GM19455 (cell line): ENCODE results near the gene PIGC.

Experiments
- ATAC-seq: cut with Tn5 transposase; IDR thresholded peaks from one replicate; pipeline ENCODE4 v1.9.1; 2021; ENCODE audit not compliant: unreplicated experiment

The PIGC gene

GRCh38 chr1:172431721-172432192 is 12.1 kb downstream of the PIGC start:
- ATAC-seq: no peak

- no peak for ATAC-seq
Measured at GRCh38 chr1:172431204-172431603, 12.7 kb downstream of the PIGC start.

GRCh38 chr1:172430128-172430454 is 13.8 kb downstream of the PIGC start:
- no peak for ATAC-seq

GRCh38 chr1:172429331-172430127 is 14.3 kb downstream of the PIGC start:
- no peak for ATAC-seq

- no peak for ATAC-seq
Measured at GRCh38 chr1:172427191-172427590, 16.7 kb downstream of the PIGC start.

- ATAC-seq: no peak
Measured at GRCh38 chr1:172425339-172425738, 18.5 kb downstream of the PIGC start.

- ATAC-seq: no peak
Measured at GRCh38 chr1:172423336-172423735, 20.5 kb downstream of the PIGC start.

- ATAC-seq: no peak
Measured at GRCh38 chr1:172421974-172422604, 21.8 kb downstream of the PIGC start.

- ATAC-seq: no peak
Measured at GRCh38 chr1:172420385-172420784, 23.5 kb downstream of the PIGC start, which contains the start of gene C1orf105. TSS of gene C1orf105 (plus strand) at chr1:172420685. CDS start at chr1:172420886, 201 bp downstream.

- ATAC-seq: no peak
Measured at GRCh38 chr1:172417557-172417956, 26.3 kb downstream of the PIGC start.

- no peak for ATAC-seq
Measured at GRCh38 chr1:172416496-172417035, 27.3 kb downstream of the PIGC start.

GRCh38 chr1:172414331-172414730 is 29.5 kb downstream of the PIGC start:
- no peak for ATAC-seq

GRCh38 chr1:172411791-172412338 is 32.0 kb downstream of the PIGC start:
- ATAC-seq: no peak

GRCh38 chr1:172410027-172410426 is 33.8 kb downstream of the PIGC start:
- ATAC-seq: no peak

GRCh38 chr1:172408958-172409357 is 34.9 kb downstream of the PIGC start:
- no peak for ATAC-seq

GRCh38 chr1:172406968-172407367 is 36.9 kb downstream of the PIGC start:
- ATAC-seq: no peak

GRCh38 chr1:172405912-172406311 is 38.0 kb downstream of the PIGC start:
- no peak for ATAC-seq

- no peak for ATAC-seq
Measured at GRCh38 chr1:172404121-172404520, 39.7 kb downstream of the PIGC start.

- ATAC-seq: no peak
Measured at GRCh38 chr1:172402878-172403569, 40.8 kb downstream of the PIGC start.

- no peak for ATAC-seq
Measured at GRCh38 chr1:172401892-172402291, 42.0 kb downstream of the PIGC start.

- no peak for ATAC-seq
Measured at GRCh38 chr1:172401477-172401876, 42.4 kb downstream of the PIGC start.
